Measurements from ENCODE around the gene FOXK2.
"Not testable (repeated sequence)": the region's sequence is repeated elsewhere in the genome, so short reads cannot be mapped to it uniquely, and the experiment has no call there.

Gene FOXK2

GRCh38 chr17:82565551-82565950 lies 46.0 kb downstream of the FOXK2 start:
- peak; percentile 58 for DNase-seq

DNA sequence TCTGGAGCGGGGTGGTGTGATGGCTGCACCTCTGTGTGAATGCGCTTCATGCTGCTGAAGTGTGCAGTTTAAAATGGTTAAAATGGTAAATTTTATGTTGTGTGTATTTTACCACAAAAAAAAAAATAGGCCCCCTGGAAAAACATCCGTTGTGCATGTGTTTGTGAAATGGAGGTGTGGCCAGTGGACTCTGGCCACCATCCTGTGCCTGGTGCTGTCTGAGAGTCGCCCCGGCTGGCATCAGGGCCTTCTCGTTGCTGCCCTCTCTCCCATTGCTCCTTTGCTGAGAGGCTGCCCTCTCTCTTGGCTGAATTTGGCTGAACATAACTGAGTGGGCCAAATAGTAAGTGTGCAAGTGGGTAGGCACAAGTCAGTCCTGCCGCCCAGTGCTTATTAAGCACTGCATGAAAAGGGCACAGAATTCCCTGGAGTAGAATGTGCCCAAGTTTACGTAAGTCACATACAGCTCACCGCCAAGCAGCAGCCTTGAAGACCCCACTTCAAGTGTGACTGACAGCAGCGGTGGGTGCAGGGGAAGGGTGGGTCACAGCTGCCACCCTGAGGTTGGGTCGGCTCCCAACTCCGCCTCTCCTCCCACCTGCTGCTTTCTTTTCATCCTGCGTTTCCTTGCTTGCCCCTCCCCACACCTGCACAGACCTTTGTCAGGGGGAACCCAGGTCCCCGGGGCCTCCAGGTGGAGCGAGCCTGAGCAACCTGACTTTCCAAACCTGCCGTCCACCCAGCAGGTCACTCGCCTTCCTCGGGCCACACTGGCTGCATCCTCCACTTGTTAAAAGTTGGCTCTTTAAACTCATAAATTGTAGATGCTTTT lies 46.8 kb downstream of the FOXK2 start:
- no peak for DNase-seq

GRCh38 chr17:82567286-82567685 lies 47.8 kb downstream of the FOXK2 start:
- DNase-seq = no peak

DNA sequence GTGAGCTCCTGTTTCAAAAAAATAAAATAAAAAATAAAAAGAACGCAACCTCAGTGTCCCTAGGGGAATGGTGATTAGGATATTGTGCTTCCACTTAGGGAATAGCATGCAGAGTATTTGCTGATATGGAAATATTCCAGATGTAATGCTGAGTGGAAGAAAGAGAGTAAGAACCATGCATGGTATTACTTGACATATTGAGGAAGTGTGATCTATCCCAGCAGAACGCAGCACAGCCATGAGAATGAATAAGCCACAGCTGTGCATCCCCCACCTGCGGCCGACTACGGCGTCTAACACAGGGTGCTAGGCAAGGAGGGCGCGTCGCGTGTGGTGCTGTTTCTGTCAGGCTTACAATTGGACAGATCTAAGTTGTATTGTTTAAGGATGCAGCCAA lies 49.5 kb downstream of the FOXK2 start:
- no peak for DNase-seq

- DNase-seq = no peak
Measured at GRCh38 chr17:82569621-82570020, 50.1 kb downstream of the FOXK2 start.

DNA sequence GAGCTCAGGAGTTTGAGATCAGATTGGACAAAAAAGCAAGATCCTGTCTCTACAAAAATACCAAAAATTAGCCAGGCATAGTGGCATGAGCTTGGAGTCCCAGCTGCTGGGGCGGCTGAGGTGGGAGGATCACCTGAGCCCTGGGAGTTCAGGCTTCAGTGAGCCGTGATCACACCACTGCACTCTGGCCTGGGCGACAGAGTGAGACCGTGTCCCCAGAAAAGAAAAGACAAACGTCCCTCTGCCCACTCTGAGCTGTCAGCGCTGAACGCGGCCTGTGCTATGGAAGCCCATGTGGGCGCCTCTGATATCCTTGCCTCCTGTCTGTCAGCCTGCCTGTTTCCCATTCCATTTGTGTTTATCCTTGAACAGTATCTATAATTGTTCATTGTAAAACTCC lies 50.7 kb downstream of the FOXK2 start:
- no peak for DNase-seq

GRCh38 chr17:82571855-82572254 lies 52.3 kb downstream of the FOXK2 start:
- DNase-seq = no peak

DNA sequence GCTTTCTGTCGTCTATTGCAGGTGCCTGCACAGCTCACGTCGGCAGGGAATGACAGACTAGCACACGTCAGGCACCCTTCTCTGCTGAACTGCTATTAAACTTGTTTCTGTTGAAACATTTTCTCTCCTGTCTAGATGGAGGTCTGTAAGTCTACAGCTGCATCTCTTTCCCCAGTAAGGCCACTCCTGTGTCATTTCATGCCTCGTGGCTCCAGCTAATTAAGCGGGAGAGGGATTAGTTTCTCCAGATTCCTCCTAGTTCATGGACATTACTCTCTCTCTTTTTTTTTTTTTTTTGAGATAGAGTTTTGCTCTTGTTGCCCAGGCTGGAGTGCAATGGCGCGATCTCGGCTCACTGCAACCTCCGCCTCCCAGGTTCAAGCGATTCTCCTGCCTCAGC lies 54.5 kb downstream of the FOXK2 start:
- DNase-seq = no peak

GRCh38 chr17:82575581-82576221 lies 56.2 kb downstream of the FOXK2 start:
- not testable (repeated sequence) for DNase-seq

DNA sequence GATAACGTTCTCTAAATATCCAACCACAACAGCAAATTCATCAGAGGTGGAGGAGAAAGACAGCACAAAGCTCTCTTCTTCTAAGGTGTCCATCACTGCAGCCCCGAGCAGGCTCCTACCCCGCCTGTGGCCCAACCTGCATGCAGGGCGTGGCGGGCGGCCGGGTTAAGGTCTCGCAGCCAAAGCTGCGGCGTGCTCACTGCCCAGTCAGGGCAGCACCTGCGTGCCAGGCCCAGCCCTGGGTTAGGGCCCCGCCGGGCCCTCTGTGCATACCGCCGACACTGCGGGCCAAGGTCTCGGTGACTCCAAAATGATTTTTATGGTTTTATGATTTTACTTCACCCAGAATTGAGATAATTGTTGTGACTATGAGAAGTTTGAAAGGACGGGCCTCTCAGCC lies 57.8 kb downstream of the FOXK2 start:
- DNase-seq = no peak

DNA sequence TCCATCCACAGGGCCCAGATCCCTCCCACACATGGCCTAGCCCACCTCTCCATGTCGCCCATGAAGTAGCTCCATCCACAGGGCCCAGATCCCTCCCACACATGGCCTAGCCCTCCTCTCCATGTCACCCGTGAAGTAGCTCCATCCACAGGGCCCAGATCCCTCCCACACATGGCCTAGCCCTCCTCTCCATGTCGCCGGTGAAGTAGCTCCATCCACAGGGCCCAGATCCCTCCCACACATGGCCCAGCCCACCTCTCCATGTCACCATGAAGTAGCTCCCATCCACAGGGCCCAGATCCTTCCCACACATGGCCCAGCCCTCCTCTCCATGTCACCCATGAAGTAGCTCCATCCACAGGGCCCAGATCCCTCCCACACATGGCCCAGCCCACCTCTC lies 60.4 kb downstream of the FOXK2 start:
- DNase-seq = not testable (repeated sequence)

GRCh38 chr17:82582213-82582612 lies 62.7 kb downstream of the FOXK2 start:
- DNase-seq = no peak

GRCh38 chr17:82582709-82583108 lies 63.2 kb downstream of the FOXK2 start:
- DNase-seq = no peak

DNA sequence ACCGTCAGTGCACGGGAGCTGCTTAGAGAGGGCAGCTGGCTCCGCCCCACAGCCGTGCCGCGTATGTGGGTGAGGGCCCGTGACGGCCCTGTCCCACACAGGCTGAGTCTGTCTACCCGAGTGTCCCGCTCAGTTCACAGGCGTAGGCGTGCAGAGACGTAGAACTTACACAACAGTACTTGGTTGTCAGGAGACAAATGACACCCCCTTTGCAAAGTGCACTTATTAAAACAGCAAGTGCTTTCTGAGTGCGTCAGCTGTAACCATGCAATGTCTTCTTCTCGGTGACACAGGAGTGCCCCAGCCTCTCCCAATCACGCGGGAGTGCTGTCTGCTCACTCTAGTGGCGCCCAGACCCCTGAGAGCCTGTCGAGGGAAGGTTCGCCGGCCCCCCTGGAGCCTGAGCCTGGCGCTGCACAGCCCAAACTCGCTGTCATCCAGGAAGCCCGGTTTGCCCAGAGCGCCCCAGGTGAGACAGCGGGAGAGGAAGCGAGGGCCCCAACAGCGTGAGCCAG lies 64.2 kb downstream of the FOXK2 start:
- no peak for DNase-seq

DNA sequence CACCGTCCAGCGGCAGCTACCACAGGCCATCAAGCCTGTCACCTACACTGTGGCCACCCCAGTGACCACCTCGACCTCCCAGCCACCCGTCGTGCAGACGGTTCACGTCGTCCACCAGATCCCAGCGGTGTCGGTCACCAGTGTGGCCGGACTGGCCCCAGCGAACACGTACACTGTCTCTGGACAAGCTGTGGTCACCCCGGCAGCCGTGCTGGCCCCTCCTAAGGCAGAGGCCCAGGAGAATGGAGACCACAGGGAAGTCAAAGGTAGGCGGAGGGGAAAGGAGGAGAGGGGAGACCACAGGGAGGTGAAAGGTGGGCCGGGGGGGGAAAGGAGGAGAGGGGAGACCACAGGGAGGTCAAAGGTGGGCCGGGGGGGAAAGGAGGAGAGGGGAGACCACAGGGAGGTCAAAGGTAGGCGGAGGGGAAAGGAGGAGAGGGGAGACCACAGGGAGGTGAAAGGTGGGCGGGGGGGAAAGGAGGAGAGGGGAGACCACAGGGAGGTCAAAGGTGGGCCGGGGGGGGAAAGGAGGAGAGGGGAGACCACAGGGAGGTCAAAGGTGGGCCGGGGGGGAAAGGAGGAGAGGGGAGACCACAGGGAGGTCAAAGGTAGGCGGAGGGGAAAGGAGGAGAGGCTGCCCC lies 66.5 kb downstream of the FOXK2 start:
- peak; percentile 82 for DNase-seq

- DNase-seq = no peak
Measured at GRCh38 chr17:82586576-82587233, 67.2 kb downstream of the FOXK2 start.

GRCh38 chr17:82587234-82588086 lies 67.9 kb downstream of the FOXK2 start:
- DNase-seq = no peak

GRCh38 chr17:82588266-82589175 lies 69.0 kb downstream of the FOXK2 start:
- DNase-seq = no peak

GRCh38 chr17:82589851-82590180 lies 70.3 kb downstream of the FOXK2 start:
- no peak for DNase-seq

DNA sequence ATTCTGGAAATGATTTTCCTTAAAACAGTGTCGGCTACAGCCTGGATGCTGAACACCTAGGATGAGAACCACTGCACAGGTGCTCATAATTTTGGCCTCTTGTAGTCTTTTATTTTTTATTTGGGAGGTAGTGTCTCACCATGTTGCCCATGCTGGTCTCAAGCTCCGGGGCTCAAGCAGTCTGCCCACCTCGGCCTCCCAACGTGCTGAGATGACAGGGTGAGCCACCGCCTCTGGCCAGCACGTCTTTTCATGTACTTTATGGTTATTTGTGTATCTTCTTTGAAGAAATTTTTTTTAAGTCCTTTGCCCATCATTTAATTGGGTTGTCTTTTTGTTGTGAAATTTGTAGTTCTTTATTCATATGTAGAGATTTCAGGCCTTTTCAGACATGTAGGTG lies 70.7 kb downstream of the FOXK2 start:
- DNase-seq = no peak

DNA sequence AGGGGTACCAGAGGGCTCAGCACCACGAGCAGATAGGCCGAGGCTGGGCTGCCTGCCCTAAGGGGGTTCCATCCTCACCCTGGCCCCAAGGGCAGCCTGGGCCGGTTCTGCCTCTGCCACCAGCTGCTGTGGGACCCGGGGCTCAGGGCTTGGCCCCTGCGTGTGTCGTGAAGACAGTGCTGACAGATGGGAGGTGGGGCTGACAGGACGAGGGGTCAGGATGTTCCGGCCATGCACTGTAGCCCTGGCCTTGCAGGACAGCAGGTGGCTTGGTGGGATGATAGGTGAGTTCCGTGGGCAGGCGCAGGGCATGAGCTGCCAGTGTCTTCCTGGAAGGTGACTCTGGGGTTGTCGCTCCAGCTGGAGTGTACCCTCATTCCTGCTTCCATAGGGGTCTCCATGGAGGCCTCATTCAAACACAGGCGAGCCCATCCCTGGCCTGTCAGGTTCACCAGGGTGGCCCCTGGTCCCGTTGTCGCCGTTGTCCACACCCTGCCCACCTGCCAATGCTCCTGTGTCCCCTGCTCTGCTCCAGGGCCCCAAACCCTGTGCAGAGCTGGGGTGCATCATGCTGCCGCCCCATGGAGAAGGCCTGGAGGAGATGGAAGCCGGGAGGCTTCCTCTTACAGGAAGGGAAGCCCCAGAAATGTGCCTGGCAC lies 71.5 kb downstream of the FOXK2 start:
- no peak for DNase-seq

Data from femur (tissue), 1 donor.